ENCODE measurements around the gene PLEK. TPM values are rescaled to one million over a fixed set of nuclear protein-coding genes. Genes with fewer than 3 reads are reported as not detected.

Gene PLEK
- total and polyA plus RNA-seq, 9 of the 15 experiments (the other 6 are each of a cell fraction or from before 2014, with no cell fraction given) = 0.14 to 1.2 (median 0.36) TPM

- TF ChIP-seq CSDE1 (IDR thresholded peaks at IDR 0.05) = no peak
- no peak; the same call in 1 of the 2 replicates for TF ChIP-seq NR4A1 (CRISPR knock-in tag; IDR thresholded peaks at IDR 0.05)
- TF ChIP-seq NR4A1 (tag; IDR thresholded peaks at IDR 0.05) = 0 out of 2 replicates have a peak, but pooled peaks have one; percentile 67
- TF ChIP-seq ZNF76 (CRISPR knock-in tag; IDR thresholded peaks at IDR 0.05; ENCODE audit: borderline replicate concordance) = 0 out of 2 replicates have a peak, but pooled peaks have one; percentile 49
- no peak for TF ChIP-seq ZBTB8A (IDR thresholded peaks at IDR 0.05; ENCODE audit: partially characterized antibody)
- TF ChIP-seq PATZ1 (CRISPR knock-in tag; IDR thresholded peaks at IDR 0.05; ENCODE audit: borderline replicate concordance) = no peak
- no peak for TF ChIP-seq ETV1 (tag; conservative IDR thresholded peaks at IDR 0.05; ENCODE audit: low read depth)
- no peak for TF ChIP-seq ZNF174 (CRISPR knock-in tag; IDR thresholded peaks at IDR 0.05)
- peak; percentile 45 for TF ChIP-seq VEZF1 (CRISPR knock-in tag; IDR thresholded peaks at IDR 0.05)
- TF ChIP-seq ILK (tag; IDR thresholded peaks at IDR 0.05; ENCODE audit: borderline replicate concordance, low read depth) = no peak
- no peak for TF ChIP-seq ZNF197 (CRISPR knock-in tag; IDR thresholded peaks at IDR 0.05; ENCODE audit: low read depth)
- no peak for TF ChIP-seq IFI16 (CRISPR knock-in tag; IDR thresholded peaks at IDR 0.05)
- TF ChIP-seq ZNF561 (CRISPR knock-in tag; conservative IDR thresholded peaks at IDR 0.05) = 0 out of 2 replicates have a peak, but pooled peaks have one; percentile 54
- TF ChIP-seq DACH1 (IDR thresholded peaks at IDR 0.05; ENCODE audit: partially characterized antibody) = no peak
- TF ChIP-seq CXXC5 (CRISPR knock-in tag; IDR thresholded peaks at IDR 0.05) = peak; percentile 56
- TF ChIP-seq ZBTB49 (CRISPR knock-in tag; IDR thresholded peaks at IDR 0.05; ENCODE audit: borderline replicate concordance) = no peak
Measured at GRCh38 chr2:68403199-68403644, 38.1 kb downstream of the PLEK start (continued).
